SK-N-SH treated with all-trans-retinoic acid at 6 μM for 48 hours (cell line): Measurements from ENCODE around the gene FGGY.

Experiments
- ATAC-seq: fragments of 200-7000 bp; cut with Tn5 transposase; 3 replicates; pipeline ENCODE4 v1.9.1; 2020; ENCODE audit warnings: mild to moderate bottlenecking, moderate library complexity
- ARNTL ChIP-seq: fragments of 450-650 bp; formaldehyde crosslinking; IDR thresholded peaks from 2 replicates; pipeline ENCODE4 v1.5.0; 2020; ENCODE audit warnings: low read depth, mild to moderate bottlenecking, moderate library complexity, borderline replicate concordance
- BACH2 ChIP-seq: fragments of 250-450 bp; sonication (Bioruptor Pico); IDR thresholded peaks from 2 replicates; pipeline ENCODE4 v1.9.0; 2021; ENCODE audit warnings: mild to moderate bottlenecking, borderline replicate concordance
- CSDC2 ChIP-seq: fragments of 250-450 bp; sonication (Bioruptor Pico); IDR thresholded peaks from 2 replicates; pipeline ENCODE4 v1.5.0; 2020; ENCODE audit warnings: mild to moderate bottlenecking, moderate library complexity
- ESRRG ChIP-seq: fragments of 250-450 bp; sonication (Bioruptor Pico); IDR thresholded peaks from 2 replicates; pipeline ENCODE4 v1.6.1; 2021; ENCODE audit warnings: mild to moderate bottlenecking
- ISL1 ChIP-seq: fragments of 250-450 bp; sonication (Bioruptor Pico); IDR thresholded peaks from 2 replicates; pipeline ENCODE4 v2.1.2; 2022; ENCODE audit warnings: mild to moderate bottlenecking, moderate library complexity
- OSR1 ChIP-seq: fragments of 250-450 bp; sonication (Bioruptor Pico); IDR thresholded peaks from 2 replicates; pipeline ENCODE4 v1.8.0; 2022; ENCODE audit warnings: moderate library complexity, mild to moderate bottlenecking, inconsistent platforms
- POU6F1 ChIP-seq: fragments of 250-450 bp; sonication (Bioruptor Pico); IDR thresholded peaks from 2 replicates; pipeline ENCODE4 v1.8.0; 2021; ENCODE audit warnings: low read depth, mild to moderate bottlenecking, moderate library complexity, borderline replicate concordance
- PPARA ChIP-seq: fragments of 250-450 bp; sonication (Bioruptor Pico); IDR thresholded peaks from 2 replicates; pipeline ENCODE4 v1.5.0; 2020; ENCODE audit warnings: mild to moderate bottlenecking, borderline replicate concordance
- RARB ChIP-seq: fragments of 250-450 bp; sonication (Bioruptor Pico); IDR thresholded peaks from 2 replicates; pipeline ENCODE4 v1.8.0; 2021; ENCODE audit warnings: mild to moderate bottlenecking, moderate library complexity
- SNAI2 ChIP-seq: fragments of 250-450 bp; sonication (Bioruptor Pico); IDR thresholded peaks from 2 replicates; pipeline ENCODE4 v1.5.0; 2020; ENCODE audit warnings: mild to moderate bottlenecking, moderate library complexity
- TCF4 ChIP-seq: fragments of 250-450 bp; sonication (Bioruptor Pico); IDR thresholded peaks from 2 replicates; pipeline ENCODE4 v1.8.0; 2021; ENCODE audit warnings: mild to moderate bottlenecking, moderate library complexity, borderline replicate concordance
- TOX ChIP-seq: fragments of 250-450 bp; sonication (Bioruptor Pico); IDR thresholded peaks from 2 replicates; pipeline ENCODE4 v1.8.0; 2021; ENCODE audit warnings: mild to moderate bottlenecking, moderate library complexity, borderline replicate concordance
- TSHZ2 ChIP-seq: fragments of 250-450 bp; sonication (Bioruptor Pico); IDR thresholded peaks from 2 replicates; pipeline ENCODE4 v1.5.0; 2020; ENCODE audit warnings: mild to moderate bottlenecking, moderate library complexity
- ZC3H10 ChIP-seq: fragments of 250-450 bp; sonication (Bioruptor Pico); IDR thresholded peaks from 2 replicates; pipeline ENCODE4 v1.5.1; 2021; ENCODE audit warnings: mild to moderate bottlenecking, moderate library complexity
- ZFP3 ChIP-seq: fragments of 250-450 bp; sonication (Bioruptor Pico); IDR thresholded peaks from 2 replicates; pipeline ENCODE4 v1.5.0; 2020; ENCODE audit warnings: mild to moderate bottlenecking, moderate library complexity
- ZFP30 ChIP-seq: fragments of 450-650 bp; formaldehyde crosslinking; IDR thresholded peaks from 2 replicates; pipeline ENCODE4 v1.5.0; 2022; ENCODE audit warnings: mild to moderate bottlenecking, moderate library complexity
- ZNF565 ChIP-seq: fragments of 450-650 bp; formaldehyde crosslinking; conservative IDR thresholded peaks from 2 replicates; pipeline ENCODE4 v1.5.0; 2020; ENCODE audit warnings: low read depth, mild to moderate bottlenecking, moderate library complexity
- ZNF70 ChIP-seq: fragments of 450-650 bp; formaldehyde crosslinking; IDR thresholded peaks from 2 replicates; pipeline ENCODE4 v1.5.0; 2020; ENCODE audit warnings: mild to moderate bottlenecking, moderate library complexity
- ZNF8 ChIP-seq: fragments of 450-650 bp; formaldehyde crosslinking; IDR thresholded peaks from 2 replicates; pipeline ENCODE4 v1.5.0; 2020; ENCODE audit warnings: mild to moderate bottlenecking, moderate library complexity
- TF ChIP-seq, protein P1 (sequence below): fragments of 250-450 bp; sonication (Bioruptor Pico); IDR thresholded peaks from 2 replicates; pipeline ENCODE4 v1.8.0; 2020; ENCODE audit warnings: mild to moderate bottlenecking, moderate library complexity, borderline replicate concordance
- TF ChIP-seq, protein P2 (sequence below): fragments of 250-450 bp; sonication (Bioruptor Pico); IDR thresholded peaks from 2 replicates; pipeline ENCODE4 v1.5.1; 2021; ENCODE audit warnings: mild to moderate bottlenecking, moderate library complexity
- TF ChIP-seq, protein P3 (sequence below): fragments of 250-450 bp; sonication (Bioruptor Pico); IDR thresholded peaks from 2 replicates; pipeline ENCODE4 v1.5.1; 2020; ENCODE audit warnings: low read depth, mild to moderate bottlenecking, moderate library complexity

Gene FGGY

DNA sequence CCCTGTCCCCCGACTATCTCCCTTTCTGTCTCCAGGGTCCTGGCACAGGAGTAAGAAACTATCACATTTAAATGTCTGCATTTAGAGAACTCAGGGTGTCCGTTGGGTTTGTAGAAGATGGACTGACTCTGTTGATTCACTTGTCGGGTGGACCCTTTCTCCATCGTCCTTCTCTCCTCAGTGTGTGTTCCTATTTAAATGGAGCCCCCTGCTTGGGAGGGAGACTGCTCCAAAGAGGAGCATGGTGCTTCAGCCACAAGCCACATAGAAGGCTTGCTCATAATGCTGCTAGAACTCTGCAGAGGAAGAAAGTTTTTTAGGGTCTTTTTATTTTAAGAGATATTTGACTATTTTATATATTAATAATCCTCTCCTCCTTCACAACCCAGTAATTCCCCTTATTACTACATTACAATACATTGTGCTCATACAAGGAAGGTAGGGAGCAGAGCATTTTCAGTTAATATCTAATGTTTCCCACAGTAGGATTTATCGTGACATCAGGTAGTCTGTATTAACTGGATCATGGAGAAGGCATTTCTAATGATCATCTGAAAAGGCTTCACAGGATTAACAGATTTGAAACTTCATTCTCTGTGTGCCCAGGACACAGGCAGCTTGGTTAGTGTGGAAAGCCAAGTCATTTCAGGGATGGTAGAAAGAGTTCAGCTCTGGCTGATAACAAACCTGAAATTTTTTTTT, 13.8 kb downstream of the FGGY start:
- no peak for ATAC-seq
- no peak for TF ChIP-seq ZFP30 (CRISPR knock-in tag)
- TF ChIP-seq, protein P1, sequence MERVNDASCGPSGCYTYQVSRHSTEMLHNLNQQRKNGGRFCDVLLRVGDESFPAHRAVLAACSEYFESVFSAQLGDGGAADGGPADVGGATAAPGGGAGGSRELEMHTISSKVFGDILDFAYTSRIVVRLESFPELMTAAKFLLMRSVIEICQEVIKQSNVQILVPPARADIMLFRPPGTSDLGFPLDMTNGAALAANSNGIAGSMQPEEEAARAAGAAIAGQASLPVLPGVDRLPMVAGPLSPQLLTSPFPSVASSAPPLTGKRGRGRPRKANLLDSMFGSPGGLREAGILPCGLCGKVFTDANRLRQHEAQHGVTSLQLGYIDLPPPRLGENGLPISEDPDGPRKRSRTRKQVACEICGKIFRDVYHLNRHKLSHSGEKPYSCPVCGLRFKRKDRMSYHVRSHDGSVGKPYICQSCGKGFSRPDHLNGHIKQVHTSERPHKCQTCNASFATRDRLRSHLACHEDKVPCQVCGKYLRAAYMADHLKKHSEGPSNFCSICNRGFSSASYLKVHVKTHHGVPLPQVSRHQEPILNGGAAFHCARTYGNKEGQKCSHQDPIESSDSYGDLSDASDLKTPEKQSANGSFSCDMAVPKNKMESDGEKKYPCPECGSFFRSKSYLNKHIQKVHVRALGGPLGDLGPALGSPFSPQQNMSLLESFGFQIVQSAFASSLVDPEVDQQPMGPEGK = no peak
- no peak for TF ChIP-seq ZNF70
- no peak for TF ChIP-seq TSHZ2 (CRISPR knock-in tag)
- TF ChIP-seq ZNF565 (CRISPR knock-in tag) = no peak
- no peak for TF ChIP-seq OSR1 (CRISPR knock-in tag)
- TF ChIP-seq SNAI2 (CRISPR knock-in tag) = no peak
- TF ChIP-seq CSDC2 (CRISPR knock-in tag) = no peak
- no peak for TF ChIP-seq POU6F1
- no peak for TF ChIP-seq RARB (CRISPR knock-in tag)
- no peak for TF ChIP-seq TOX (CRISPR knock-in tag)
- TF ChIP-seq ISL1 (CRISPR knock-in tag) = no peak
- no peak for TF ChIP-seq PPARA (CRISPR knock-in tag)

DNA sequence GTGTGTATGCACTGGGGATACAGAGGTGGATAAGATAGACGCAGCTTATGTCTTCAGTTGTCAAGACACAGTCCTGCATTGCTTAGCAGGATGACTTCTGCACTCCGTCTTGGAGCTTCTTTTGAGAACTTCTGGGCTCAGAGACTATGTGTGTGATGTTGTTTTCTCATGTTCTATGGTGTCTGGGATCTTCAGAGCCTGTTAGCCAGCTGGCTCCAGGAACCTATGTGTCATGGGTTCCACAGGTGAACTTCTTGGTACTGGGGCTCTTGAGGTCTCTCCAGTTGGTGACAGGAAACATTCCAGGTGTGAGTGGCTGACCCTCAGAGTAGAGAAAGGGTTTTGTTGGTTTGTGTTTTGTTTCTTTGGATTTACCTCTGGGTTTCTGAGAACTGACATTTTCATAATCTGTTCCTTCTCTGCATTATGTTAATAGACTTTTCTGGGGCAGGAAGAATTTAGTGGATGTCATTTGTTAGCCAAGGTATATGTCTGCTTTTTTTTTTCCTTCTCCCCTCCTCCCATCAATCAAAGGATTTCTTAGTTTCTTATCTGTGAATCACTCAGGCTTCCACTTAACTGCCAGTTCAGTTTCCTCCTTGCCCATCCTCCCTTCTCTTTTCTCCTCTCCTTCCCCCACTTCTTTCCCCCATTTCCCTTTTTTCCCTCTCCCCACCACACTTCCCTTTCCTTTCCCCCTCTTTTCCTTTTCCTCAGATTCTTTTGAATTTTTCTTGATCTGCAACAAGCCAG, 18.1 kb downstream of the FGGY start:
- no peak for ATAC-seq
- TF ChIP-seq ARNTL (no peak), ZNF8 (CRISPR knock-in tag) (no peak), ESRRG (CRISPR knock-in tag) (no peak), RARB (CRISPR knock-in tag) (no peak), ZFP3 (no peak), ZNF565 (CRISPR knock-in tag) (no peak)

GRCh38 chr1:59315529-59316463, 18.9 kb downstream of the FGGY start:
- ATAC-seq = no peak
- TF ChIP-seq PPARA (CRISPR knock-in tag) (no peak), POU6F1 (no peak), ZFP30 (CRISPR knock-in tag) (no peak), ZFP3 (no peak), ISL1 (CRISPR knock-in tag) (no peak), ZC3H10 (CRISPR knock-in tag) (no peak), BACH2 (no peak), ZNF565 (CRISPR knock-in tag) (no peak), SNAI2 (CRISPR knock-in tag) (no peak), TCF4 (no peak), OSR1 (CRISPR knock-in tag) (no peak), RARB (CRISPR knock-in tag) (no peak)
- TF ChIP-seq, protein P2, sequence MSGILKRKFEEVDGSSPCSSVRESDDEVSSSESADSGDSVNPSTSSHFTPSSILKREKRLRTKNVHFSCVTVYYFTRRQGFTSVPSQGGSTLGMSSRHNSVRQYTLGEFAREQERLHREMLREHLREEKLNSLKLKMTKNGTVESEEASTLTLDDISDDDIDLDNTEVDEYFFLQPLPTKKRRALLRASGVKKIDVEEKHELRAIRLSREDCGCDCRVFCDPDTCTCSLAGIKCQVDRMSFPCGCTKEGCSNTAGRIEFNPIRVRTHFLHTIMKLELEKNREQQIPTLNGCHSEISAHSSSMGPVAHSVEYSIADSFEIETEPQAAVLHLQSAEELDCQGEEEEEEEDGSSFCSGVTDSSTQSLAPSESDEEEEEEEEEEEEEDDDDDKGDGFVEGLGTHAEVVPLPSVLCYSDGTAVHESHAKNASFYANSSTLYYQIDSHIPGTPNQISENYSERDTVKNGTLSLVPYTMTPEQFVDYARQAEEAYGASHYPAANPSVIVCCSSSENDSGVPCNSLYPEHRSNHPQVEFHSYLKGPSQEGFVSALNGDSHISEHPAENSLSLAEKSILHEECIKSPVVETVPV (CRISPR knock-in tag) = no peak
- TF ChIP-seq, protein P3, sequence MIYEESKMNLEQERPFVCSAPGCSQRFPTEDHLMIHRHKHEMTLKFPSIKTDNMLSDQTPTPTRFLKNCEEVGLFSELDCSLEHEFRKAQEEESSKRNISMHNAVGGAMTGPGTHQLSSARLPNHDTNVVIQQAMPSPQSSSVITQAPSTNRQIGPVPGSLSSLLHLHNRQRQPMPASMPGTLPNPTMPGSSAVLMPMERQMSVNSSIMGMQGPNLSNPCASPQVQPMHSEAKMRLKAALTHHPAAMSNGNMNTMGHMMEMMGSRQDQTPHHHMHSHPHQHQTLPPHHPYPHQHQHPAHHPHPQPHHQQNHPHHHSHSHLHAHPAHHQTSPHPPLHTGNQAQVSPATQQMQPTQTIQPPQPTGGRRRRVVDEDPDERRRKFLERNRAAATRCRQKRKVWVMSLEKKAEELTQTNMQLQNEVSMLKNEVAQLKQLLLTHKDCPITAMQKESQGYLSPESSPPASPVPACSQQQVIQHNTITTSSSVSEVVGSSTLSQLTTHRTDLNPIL = no peak
- TF ChIP-seq, protein P1 = no peak
